Lower leg skin (tissue), 3 donors: ENCODE measurements around the gene KCTD20.

Experiments
- POLR2A ChIP-seq, 2 donors: fragments of 450-650 bp; IDR thresholded peaks; one replicate each; pipeline ENCODE4 v1.6.1; 2016 to 2017; ENCODE audit warnings: antibody characterized with exemption in 2 of 2, mild to moderate bottlenecking in 1 of 2, moderate library complexity in 1 of 2
- TF ChIP-seq, protein P1 (sequence below), 3 donors: fragments of 450-650 bp; IDR thresholded peaks; one replicate each; pipeline ENCODE4 v1.5.1; 2016; ENCODE audit warnings: antibody characterized with exemption in 3 of 3, mild to moderate bottlenecking in 3 of 3, moderate library complexity in 2 of 3

GRCh38 chr6:36510365-36510764 is 67.6 kb downstream of the KCTD20 start:
- TF ChIP-seq, protein P1, sequence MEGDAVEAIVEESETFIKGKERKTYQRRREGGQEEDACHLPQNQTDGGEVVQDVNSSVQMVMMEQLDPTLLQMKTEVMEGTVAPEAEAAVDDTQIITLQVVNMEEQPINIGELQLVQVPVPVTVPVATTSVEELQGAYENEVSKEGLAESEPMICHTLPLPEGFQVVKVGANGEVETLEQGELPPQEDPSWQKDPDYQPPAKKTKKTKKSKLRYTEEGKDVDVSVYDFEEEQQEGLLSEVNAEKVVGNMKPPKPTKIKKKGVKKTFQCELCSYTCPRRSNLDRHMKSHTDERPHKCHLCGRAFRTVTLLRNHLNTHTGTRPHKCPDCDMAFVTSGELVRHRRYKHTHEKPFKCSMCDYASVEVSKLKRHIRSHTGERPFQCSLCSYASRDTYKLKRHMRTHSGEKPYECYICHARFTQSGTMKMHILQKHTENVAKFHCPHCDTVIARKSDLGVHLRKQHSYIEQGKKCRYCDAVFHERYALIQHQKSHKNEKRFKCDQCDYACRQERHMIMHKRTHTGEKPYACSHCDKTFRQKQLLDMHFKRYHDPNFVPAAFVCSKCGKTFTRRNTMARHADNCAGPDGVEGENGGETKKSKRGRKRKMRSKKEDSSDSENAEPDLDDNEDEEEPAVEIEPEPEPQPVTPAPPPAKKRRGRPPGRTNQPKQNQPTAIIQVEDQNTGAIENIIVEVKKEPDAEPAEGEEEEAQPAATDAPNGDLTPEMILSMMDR (IDR thresholded peaks at IDR 0.05): no peak
- TF ChIP-seq POLR2A (IDR thresholded peaks at IDR 0.05): no peak
